ENCODE results near the gene TRAFD1. TPM values are rescaled to one million over a fixed set of nuclear protein-coding genes. Genes with fewer than 3 reads are reported as not detected.

Gene TRAFD1
- total RNA-seq, 1 donor from 2014 or later: 25.4 TPM

DNA sequence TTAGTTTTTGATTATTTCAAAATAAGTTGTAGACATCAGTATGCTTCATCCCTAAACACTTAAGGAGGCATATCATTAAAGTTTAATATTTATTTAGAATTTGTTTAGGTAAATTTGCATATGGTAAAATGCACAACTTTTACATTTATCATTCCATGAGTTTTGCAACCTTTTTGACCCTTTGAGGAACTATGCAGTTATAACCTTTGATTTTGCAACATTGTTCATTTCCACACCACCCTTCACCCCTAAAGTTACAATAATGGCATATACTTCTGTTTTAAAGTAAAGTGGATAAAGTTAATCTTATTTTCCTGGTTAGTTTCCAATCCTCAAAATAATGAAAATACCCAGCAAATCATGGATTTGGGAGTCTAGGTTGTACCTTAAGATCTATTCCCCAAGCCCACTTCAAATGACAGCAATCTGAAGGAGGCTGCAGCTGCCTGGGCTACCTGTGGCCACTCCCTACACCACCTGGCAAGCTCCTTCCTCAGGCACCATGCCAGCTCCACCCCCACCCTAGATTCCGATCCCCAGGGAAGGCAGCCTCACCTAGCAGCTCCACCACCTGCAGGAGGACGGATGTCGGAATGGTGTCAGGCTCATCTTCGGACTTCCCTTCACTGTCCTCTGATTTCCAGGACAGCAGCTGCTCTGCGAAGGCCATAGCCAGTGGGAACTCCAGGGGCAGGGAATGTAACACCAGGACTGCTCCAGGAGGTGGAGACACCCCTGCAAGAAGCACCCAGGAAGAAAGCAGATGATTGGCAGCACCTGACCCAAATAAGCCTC, 65.1 kb downstream of the TRAFD1 start:
- H3K36me3 ChIP-seq (ENCODE audit: control insufficient read depth, insufficient read depth, low read length): peaks cover 2% of the 10 kb centered on the region
- no peak for DNase-seq (ENCODE audit: low read depth)
- TF ChIP-seq, protein P1, sequence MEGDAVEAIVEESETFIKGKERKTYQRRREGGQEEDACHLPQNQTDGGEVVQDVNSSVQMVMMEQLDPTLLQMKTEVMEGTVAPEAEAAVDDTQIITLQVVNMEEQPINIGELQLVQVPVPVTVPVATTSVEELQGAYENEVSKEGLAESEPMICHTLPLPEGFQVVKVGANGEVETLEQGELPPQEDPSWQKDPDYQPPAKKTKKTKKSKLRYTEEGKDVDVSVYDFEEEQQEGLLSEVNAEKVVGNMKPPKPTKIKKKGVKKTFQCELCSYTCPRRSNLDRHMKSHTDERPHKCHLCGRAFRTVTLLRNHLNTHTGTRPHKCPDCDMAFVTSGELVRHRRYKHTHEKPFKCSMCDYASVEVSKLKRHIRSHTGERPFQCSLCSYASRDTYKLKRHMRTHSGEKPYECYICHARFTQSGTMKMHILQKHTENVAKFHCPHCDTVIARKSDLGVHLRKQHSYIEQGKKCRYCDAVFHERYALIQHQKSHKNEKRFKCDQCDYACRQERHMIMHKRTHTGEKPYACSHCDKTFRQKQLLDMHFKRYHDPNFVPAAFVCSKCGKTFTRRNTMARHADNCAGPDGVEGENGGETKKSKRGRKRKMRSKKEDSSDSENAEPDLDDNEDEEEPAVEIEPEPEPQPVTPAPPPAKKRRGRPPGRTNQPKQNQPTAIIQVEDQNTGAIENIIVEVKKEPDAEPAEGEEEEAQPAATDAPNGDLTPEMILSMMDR (IDR thresholded peaks at IDR 0.05; ENCODE audit: insufficient read depth, low read length, poor library complexity, severe bottlenecking): no peak
- H3K4me3 ChIP-seq (ENCODE audit: low read depth, low read length): no peak overlapping the region
- no peaks in the 10 kb centered on the region for H3K27me3 ChIP-seq (ENCODE audit: control insufficient read depth, insufficient read depth, low read length)

DNA sequence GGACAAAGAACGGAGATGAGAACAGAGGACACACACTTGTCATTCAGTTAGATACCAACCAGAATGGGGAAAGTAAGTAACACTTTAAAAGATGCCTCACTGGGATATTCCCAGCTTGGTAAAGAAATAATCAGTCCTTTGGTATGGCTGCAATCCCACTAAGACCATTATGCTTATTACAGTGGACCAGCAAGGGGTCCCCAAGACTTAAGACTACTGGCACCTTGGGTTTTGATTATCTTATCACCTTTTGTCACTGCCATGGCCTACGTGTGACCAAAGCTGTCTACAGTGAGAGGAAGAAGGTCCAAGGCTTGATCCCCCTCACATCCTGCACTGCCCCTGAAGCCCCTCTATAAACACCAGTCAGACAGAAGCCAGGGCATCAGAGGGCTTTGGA, 65.8 kb downstream of the TRAFD1 start:
- Histone ChIP-seq H3K4me3 (ENCODE audit: low read depth, low read length) (no peak overlapping the region), H3K36me3 (ENCODE audit: control insufficient read depth, insufficient read depth, low read length) (peaks cover 2% of the 10 kb centered on the region), H3K27me3 (ENCODE audit: control insufficient read depth, insufficient read depth, low read length) (no peaks in the 10 kb centered on the region)
- TF ChIP-seq, protein P1 (IDR thresholded peaks at IDR 0.05; ENCODE audit: insufficient read depth, low read length, poor library complexity, severe bottlenecking): no peak
- DNase-seq (ENCODE audit: low read depth): no peak

DNA sequence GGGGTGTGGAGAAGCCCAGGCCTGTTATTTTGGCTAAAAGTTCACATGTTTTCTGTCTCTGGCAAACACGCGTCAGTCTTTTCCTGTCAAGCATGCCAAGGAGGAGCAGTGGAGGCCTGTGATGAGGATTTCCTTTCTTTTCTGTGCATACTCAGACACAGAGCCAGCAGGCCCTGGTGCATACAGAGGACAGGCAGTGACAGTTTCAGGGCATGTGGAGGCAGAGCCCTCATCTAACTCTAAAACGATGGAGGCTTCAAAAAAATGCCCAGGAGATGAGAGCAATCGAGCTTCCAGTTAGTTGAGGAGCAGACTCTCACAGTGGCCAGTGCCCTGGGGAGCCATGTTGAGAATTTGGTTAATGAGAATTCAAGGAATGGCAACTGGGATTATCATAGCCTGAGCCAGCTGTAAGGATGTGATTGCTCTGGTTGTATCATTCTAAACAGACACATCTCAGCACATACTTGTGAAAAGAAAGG, 66.5 kb downstream of the TRAFD1 start:
- no peak overlapping the region for H3K4me3 ChIP-seq (ENCODE audit: low read depth, low read length)
- TF ChIP-seq, protein P1 (IDR thresholded peaks at IDR 0.05; ENCODE audit: insufficient read depth, low read length, poor library complexity, severe bottlenecking): no peak
- H3K27me3 ChIP-seq (ENCODE audit: control insufficient read depth, insufficient read depth, low read length): no peaks in the 10 kb centered on the region
- H3K36me3 ChIP-seq (ENCODE audit: control insufficient read depth, insufficient read depth, low read length): peaks cover 2% of the 10 kb centered on the region
- DNase-seq (ENCODE audit: low read depth): no peak

DNA sequence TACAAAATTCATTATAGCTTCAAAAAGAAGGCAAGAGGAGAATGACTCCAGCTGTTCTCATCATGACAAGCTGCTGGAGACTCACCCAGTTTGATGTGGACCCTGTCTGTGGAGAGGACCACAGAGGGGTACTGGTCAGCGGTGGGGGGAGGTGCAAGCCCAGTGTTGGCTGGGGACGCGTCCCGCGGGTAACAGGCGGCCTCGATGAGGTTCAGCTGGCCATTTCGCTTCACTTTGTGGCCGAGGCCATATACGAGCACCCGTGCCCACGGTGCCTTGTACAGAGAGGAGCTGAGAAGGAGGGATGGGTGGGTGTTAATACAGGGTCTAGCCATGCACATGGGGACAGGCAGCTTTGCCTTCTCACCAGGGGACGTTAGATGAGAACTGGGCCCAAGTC, 67.1 kb downstream of the TRAFD1 start:
- no peak overlapping the region for H3K4me3 ChIP-seq (ENCODE audit: low read depth, low read length)
- H3K27me3 ChIP-seq (ENCODE audit: control insufficient read depth, insufficient read depth, low read length): no peaks in the 10 kb centered on the region
- TF ChIP-seq, protein P1 (IDR thresholded peaks at IDR 0.05; ENCODE audit: insufficient read depth, low read length, poor library complexity, severe bottlenecking): no peak
- DNase-seq (ENCODE audit: low read depth): no peak
- H3K36me3 ChIP-seq (ENCODE audit: control insufficient read depth, insufficient read depth, low read length): peaks cover 2% of the 10 kb centered on the region

DNA sequence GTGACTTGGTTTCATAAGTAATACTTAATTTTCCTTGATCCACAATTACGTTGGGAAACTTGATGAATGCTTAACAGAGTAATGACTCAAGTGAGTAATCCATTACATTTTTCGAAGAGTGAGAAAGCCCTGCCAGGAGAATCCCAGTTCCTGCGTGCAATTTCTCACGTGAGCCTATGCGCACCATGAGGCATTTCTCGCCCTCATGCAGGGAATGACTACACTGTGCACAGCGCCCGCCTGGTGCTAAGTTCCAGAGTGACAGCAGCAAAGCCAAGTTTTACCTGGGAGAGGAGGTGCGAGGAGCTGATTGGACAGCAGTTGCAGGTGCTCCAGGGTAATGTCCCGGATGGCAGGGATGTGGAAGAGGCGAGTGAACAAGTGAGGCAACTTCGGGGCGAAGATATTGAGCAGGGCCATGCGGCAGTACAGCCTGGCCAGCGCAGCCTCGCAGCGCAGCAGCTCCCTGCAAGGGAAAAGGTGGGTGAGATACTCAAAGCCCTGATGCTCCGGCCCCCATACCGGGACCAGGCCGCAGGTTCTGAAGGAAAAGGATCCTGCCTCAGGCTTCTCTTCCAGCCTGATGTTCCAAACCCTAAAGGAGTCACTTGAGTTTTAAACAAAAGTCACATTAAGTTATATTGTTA, 69.4 kb downstream of the TRAFD1 start:
- Histone ChIP-seq H3K27me3 (ENCODE audit: control insufficient read depth, insufficient read depth, low read length) (no peaks in the 10 kb centered on the region), H3K36me3 (ENCODE audit: control insufficient read depth, insufficient read depth, low read length) (peaks cover 2% of the 10 kb centered on the region), H3K4me3 (ENCODE audit: low read depth, low read length) (no peak overlapping the region)
- TF ChIP-seq, protein P1 (IDR thresholded peaks at IDR 0.05; ENCODE audit: insufficient read depth, low read length, poor library complexity, severe bottlenecking): no peak
- no peak for DNase-seq (ENCODE audit: low read depth)
